Upper lobe of left lung (tissue), 6 donors: ENCODE results near the gene EIF1. TPM values are rescaled to one million over a fixed set of nuclear protein-coding genes. Genes with fewer than 3 reads are reported as not detected.
A peak's percentile ranks its signal among the peaks of the same experiment; 100 is the strongest.

Experiments used
- ATAC-seq, 2 donors: fragments of 200-7000 bp; cut with Tn5 transposase; one replicate each; pipeline ENCODE4 v1.9.1; 2022; ENCODE audit warnings: mild to moderate bottlenecking in 2 of 2, moderate library complexity in 2 of 2; ENCODE audit not compliant: low FRiP score in 2 of 2
- DNase-seq, 2 donors: peaks; one replicate each; pipeline ENCODE4 v3.0.0-alpha.2; 2019 to 2020
- H3K27ac ChIP-seq, 4 donors: fragments of 200-600 bp; sonication (generic); one replicate each; pipeline ENCODE4 v1.5.1; 2016 to 2019
- H3K27me3 ChIP-seq, 4 donors: fragments of 200-600 bp; sonication (generic); one replicate each; pipeline ENCODE4 v1.5.1; 2017 to 2019
- H3K36me3 ChIP-seq, 4 donors: fragments of 200-600 bp; sonication (generic); one replicate each; pipeline ENCODE4 v1.5.1; 2016 to 2019
- H3K4me1 ChIP-seq, 4 donors: fragments of 200-600 bp; sonication (generic); one replicate each; pipeline ENCODE4 v1.5.1; 2018 to 2019
- H3K4me3 ChIP-seq, 4 donors: fragments of 200-600 bp; sonication (generic); one replicate each; pipeline ENCODE4 v1.5.1; 2017 to 2019; ENCODE audit warnings: mild to moderate bottlenecking in 2 of 4, moderate library complexity in 1 of 4
- H3K9me3 ChIP-seq, 4 donors: fragments of 200-600 bp; sonication (generic); one replicate each; pipeline ENCODE4 v1.5.1; 2018 to 2019
- EP300 ChIP-seq, 4 donors: sonication (generic); formaldehyde crosslinking; IDR thresholded peaks; one replicate each; pipeline ENCODE4 v1.5.1; 2017; ENCODE audit warnings: antibody characterized with exemption in 4 of 4, control low read depth in 2 of 4
- POLR2A ChIP-seq, 4 donors: fragments of 450-650 bp; IDR thresholded peaks; one replicate each; pipeline ENCODE4 v1.5.1; 2016 to 2017; ENCODE audit warnings: antibody characterized with exemption in 4 of 4, mild to moderate bottlenecking in 2 of 4
- POLR2AphosphoS5 ChIP-seq, 2 donors: sonication (generic); formaldehyde crosslinking; IDR thresholded peaks; one replicate each; pipeline ENCODE4 v1.5.1; 2017; ENCODE audit warnings: antibody characterized with exemption in 2 of 2
- WGBS, 2 donors: methylation state at CpG; one replicate each; pipeline ENCODE4 v1.1.5; 2017 to 2018; 5-methylcytosine and 5-hydroxymethylcytosine counted together
- total RNA-seq, 6 donors: library from RNA; depleted of rRNA in 4 of 6; stranded (reverse); fragments of >200 nt in 4 of 6; gene quantifications; one replicate each; pipeline versions ENCODE4 v1.1.0 to v1.2.1, GENCODE V29; 2016 to 2021
- TF ChIP-seq, protein P1 (sequence below), 6 experiments: fragments of 450-650 bp in 4 of 6; fragments of 200-600 bp in 2 of 6; sonication (generic) in 2 of 6; IDR thresholded peaks; one replicate each; pipeline ENCODE4 v1.5.1; 2016 to 2019; ENCODE audit warnings: antibody characterized with exemption in 6 of 6
- donor health status: DM: no; HTN: no; CAD: no; lungs with moderate emphysema.
- donor health status: DM: no; HTN: yes; CAD: no; lungs with severe emphysema.

EIF1 gene
- total RNA-seq, 6 donors from 2014 or later, result 109 to 998 (median 405) TPM

DNA sequence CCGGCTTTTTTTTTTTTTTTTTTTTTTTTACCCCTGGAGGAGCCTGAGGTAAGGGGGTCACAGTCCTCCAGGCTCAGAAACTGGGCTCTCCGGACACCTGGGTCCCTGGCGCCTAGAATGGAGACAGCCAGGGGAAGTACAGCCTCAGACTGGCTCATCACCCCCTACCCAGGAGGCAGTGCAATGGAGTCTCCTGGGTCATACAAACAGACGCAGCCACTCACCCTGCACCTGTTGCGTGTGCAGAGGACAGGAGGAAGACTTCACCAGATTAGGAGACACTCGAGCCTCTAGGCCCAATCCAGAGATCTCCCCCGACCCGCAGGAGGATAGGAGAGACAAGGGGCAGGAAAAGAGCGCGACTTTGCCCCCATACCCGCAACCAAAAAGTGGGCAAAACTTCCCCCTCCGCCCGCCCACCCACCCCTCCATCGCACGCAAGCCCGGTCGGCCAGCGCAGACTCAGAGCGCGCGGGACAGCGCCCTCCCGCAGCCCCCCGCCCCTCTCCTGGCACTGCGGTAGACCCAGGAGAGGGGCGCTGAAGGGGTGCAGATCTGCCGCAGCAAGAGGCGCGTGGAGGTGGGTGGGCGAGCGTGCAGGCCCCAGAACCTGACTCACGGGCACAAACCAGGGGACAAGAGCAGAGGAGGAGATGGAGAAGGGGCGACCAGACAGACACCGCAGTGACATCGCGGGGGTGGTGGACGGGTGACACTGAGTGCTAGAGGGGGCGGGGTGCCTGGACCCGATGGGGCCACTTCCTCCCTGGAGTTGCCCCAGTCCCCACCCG lies 44.9 kb downstream of the EIF1 start:
- Histone ChIP-seq H3K36me3 (no peaks in the 10 kb centered on the region), H3K27me3 (peaks cover 2 to 26% (median 20%) of the 10 kb centered on the region in 4 donors), H3K27ac (no peak overlapping the region), H3K4me1 (peaks cover 17 to 30% (median 20%) of the 10 kb centered on the region in 4 donors), H3K4me3 (peak overlapping the region in 3 of 4 donors; percentile 38 to 49 (median 39)), H3K9me3 (no peaks in the 10 kb centered on the region)
- peak in 1 of 2 donors; percentile 74 for DNase-seq
- 9 to 16% methylated on average over 20 to 32 of the region's 40 CpGs for WGBS, 2 donors
- TF ChIP-seq POLR2AphosphoS5 (IDR thresholded peaks at IDR 0.05) (no peak), EP300 (IDR thresholded peaks at IDR 0.05) (no peak), POLR2A (IDR thresholded peaks at IDR 0.05) (no peak)
- TF ChIP-seq, protein P1, sequence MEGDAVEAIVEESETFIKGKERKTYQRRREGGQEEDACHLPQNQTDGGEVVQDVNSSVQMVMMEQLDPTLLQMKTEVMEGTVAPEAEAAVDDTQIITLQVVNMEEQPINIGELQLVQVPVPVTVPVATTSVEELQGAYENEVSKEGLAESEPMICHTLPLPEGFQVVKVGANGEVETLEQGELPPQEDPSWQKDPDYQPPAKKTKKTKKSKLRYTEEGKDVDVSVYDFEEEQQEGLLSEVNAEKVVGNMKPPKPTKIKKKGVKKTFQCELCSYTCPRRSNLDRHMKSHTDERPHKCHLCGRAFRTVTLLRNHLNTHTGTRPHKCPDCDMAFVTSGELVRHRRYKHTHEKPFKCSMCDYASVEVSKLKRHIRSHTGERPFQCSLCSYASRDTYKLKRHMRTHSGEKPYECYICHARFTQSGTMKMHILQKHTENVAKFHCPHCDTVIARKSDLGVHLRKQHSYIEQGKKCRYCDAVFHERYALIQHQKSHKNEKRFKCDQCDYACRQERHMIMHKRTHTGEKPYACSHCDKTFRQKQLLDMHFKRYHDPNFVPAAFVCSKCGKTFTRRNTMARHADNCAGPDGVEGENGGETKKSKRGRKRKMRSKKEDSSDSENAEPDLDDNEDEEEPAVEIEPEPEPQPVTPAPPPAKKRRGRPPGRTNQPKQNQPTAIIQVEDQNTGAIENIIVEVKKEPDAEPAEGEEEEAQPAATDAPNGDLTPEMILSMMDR (IDR thresholded peaks at IDR 0.05), result no peak
- ATAC-seq, result no peak

DNA sequence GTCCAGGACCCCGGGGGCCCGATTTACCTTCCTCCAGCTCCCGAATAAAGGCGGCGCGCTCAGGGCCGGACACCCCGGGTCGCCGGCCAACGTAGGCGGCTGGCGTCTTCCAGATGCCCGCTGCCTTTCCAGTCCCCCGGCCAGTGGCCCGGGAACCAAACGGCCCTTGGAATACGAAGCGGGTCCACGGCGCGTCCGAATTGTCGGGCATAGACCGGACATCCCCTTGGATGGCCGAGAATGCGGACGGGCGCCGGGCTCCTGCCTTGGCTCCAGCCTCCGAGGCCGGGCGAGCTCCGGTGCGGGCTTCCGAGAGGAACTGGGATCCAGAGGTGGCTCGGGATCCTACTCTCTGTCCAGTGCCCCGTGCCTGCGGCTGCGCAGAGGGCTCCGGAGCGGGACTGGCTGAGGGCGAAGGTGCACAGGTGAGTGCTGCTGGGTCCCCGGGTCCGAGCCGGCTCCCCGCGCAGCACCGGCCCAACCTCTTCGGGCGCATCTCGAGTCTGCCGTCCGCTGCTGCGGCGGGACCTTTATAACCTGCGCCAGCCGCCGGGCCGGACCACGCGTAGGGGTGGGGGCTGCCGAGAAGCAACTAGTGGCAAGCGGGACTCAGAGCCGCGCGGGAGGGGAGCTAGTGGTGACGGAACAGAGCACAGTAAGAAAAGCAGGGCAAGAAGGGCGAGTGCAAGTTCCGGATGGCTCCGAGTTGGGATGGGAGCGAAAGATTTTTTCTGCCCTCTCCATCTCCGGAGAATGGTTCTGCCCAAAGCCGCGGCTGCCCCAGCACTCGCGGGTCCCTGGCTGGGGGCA lies 45.7 kb downstream of the EIF1 start, which contains the start of gene HAP1:
HAP1 (minus strand) TSS at position 505 of the 810 bp plus-strand sequence; CDS start at position 496, 9 bp downstream.
- no peaks in the 10 kb centered on the region for H3K36me3 ChIP-seq
- H3K9me3 ChIP-seq, result no peaks in the 10 kb centered on the region
- peaks cover 17 to 31% (median 20%) of the 10 kb centered on the region in 4 donors for H3K4me1 ChIP-seq
- ATAC-seq (peak in 1 of 2 donors; percentile 33), DNase-seq (peak in 1 of 2 donors; percentile 88)
- no peak within 1 kb of the TSS for H3K27ac ChIP-seq
- peaks cover 2 to 26% (median 20%) of the 10 kb centered on the region in 4 donors for H3K27me3 ChIP-seq
- WGBS, 2 donors, result 0 to 2% methylated on average over 14 to 31 of the region's 77 CpGs
- TF ChIP-seq POLR2AphosphoS5 (IDR thresholded peaks at IDR 0.05) (no peak), POLR2A (IDR thresholded peaks at IDR 0.05) (peak in 1 of 4 donors; percentile 32)
- TF ChIP-seq, protein P1 (IDR thresholded peaks at IDR 0.05), result no peak
- H3K4me3 ChIP-seq, result peak within 1 kb of the TSS; percentile 6 to 49 (median 38)

DNA sequence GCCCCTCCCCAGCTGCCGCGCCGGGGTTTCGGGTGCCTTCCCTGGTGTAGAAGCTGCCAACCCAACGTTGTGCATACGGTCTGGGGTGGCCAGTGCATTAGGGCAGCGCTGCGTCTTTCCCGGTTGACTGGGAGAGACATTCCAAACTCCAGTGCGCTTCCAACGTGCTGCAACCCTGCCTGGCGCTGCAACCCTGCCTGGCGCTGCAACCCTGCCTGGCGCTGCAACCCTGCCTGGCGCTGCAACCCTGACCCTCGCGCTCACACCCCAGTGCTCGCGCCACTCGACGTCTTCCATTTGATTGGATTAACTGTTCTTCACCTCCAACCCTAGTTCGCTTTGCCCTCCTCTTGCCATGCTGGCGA lies 46.2 kb downstream of the EIF1 start:
- no peak overlapping the region for H3K27ac ChIP-seq
- ATAC-seq, result no peak

DNA sequence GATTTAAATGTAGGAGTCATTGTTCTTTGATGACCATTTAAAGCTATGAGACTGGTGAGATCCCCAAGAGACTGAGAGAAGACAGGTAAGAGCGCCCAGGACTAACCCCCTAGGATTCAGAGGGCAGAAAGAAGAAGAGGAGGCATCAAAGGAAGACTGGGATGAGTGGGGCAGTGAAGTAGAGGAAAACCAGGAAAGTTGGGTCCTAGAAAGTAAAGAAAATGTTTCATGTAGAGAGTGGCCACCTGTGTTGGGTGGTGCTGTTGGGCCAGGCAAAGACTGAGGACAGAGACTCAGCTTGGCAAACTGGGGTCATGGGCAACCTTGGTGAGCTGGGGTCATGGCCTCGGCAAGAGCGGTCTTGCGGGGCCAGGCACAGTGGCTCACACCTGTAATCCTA lies 47.1 kb downstream of the EIF1 start:
- Histone ChIP-seq H3K27me3 (peaks cover 2 to 26% (median 20%) of the 10 kb centered on the region in 4 donors), H3K27ac (no peak overlapping the region), H3K36me3 (no peaks in the 10 kb centered on the region), H3K9me3 (no peaks in the 10 kb centered on the region), H3K4me1 (peaks cover 17 to 31% (median 20%) of the 10 kb centered on the region in 4 donors), H3K4me3 (no peak overlapping the region)
- ATAC-seq (no peak), DNase-seq (no peak)
- TF ChIP-seq EP300 (IDR thresholded peaks at IDR 0.05) (no peak), POLR2A (IDR thresholded peaks at IDR 0.05) (no peak), POLR2AphosphoS5 (IDR thresholded peaks at IDR 0.05) (no peak)
- TF ChIP-seq, protein P1 (IDR thresholded peaks at IDR 0.05), result no peak
- 78 to 79% methylated on average over 4 of the region's 4 CpGs for WGBS, 2 donors

More for the DNA sequence above, 46.2 kb downstream of the EIF1 start:
- Histone ChIP-seq H3K9me3 (no peaks in the 10 kb centered on the region), H3K27me3 (peaks cover 2 to 26% (median 20%) of the 10 kb centered on the region in 4 donors), H3K4me3 (peak overlapping the region in 3 of 4 donors; percentile 38 to 49 (median 39)), H3K36me3 (no peaks in the 10 kb centered on the region), H3K4me1 (peaks cover 17 to 31% (median 20%) of the 10 kb centered on the region in 4 donors)
- TF ChIP-seq POLR2A (IDR thresholded peaks at IDR 0.05), result no peak
- TF ChIP-seq, protein P1 (IDR thresholded peaks at IDR 0.05), result no peak
- TF ChIP-seq EP300 (IDR thresholded peaks at IDR 0.05), result no peak
- no peak for TF ChIP-seq POLR2AphosphoS5 (IDR thresholded peaks at IDR 0.05)
- 5 to 8% methylated on average over 19 to 22 of the region's 23 CpGs for WGBS, 2 donors
- peak in 1 of 2 donors; percentile 81 for DNase-seq
